ENCODE measurements around the gene GPD1L.
"Not testable (repeated sequence)": the region's sequence is repeated elsewhere in the genome, so short reads cannot be mapped to it uniquely, and the experiment has no call there.

The GPD1L gene

DNA sequence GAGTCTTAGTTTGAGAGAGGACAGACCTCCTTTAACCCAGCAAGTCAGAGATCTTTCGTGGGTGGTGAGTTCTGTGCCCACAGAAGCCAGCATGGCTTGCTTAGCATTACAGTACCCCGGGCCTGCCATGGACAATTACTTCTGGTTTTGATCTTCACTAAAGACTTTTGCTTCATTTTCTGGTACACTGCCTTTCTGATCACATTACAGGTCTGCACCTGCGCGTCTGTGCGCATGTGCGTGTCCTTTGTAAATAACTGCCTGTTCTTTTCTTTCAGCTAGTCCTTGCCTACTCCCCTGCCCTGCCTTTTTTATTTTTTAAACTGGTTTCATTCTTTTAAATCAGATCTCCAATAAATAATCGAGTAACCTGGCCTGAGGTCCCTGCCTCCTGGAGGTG lies 74.9 kb downstream of the GPD1L start:
- DNase-seq (ENCODE audit: low spot score) = no peak

DNA sequence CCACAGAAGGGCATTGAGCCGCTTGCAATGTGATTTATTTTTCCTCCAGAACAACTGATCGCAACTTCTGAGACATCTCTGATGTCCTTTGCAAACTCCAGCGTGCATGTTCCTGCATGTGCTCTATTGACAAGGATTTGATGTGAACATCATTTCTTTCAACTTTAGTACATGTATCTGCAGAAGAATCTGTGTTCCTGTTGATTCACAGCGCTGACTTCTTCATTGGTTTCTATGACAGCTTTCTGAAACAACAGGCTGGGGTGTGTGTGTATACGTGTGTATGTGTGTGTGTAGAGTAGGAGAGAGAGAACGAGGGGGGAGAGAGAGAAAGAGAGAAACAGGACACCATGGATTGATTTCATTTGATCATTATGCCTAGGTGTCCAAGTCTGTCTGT lies 75.4 kb downstream of the GPD1L start:
- no peak for DNase-seq (ENCODE audit: low spot score)

- DNase-seq (ENCODE audit: low spot score) = no peak
Observed at GRCh38 chr3:32184187-32184730, 77.8 kb downstream of the GPD1L start.

DNA sequence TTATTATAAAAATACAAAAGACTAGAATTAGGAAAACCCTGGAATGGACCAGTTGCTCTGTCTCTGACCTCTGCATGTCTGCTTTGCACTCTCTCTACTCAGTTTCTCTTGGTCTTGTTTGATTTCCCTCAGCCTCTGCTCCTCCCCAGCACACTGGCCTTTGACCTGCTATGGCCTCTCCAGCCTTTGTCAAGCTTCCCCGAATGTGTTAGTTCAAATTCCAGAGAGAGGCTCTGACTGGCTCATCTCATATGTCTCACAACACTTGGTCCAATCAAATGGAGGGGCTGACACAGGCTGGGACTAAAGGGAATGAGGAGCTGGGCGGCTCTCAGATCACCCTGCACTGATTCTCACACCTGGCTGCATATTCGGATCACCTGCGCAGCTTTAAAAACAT lies 79.7 kb downstream of the GPD1L start:
- no peak for DNase-seq (ENCODE audit: low spot score)

- DNase-seq (ENCODE audit: low spot score) = no peak
Observed at GRCh38 chr3:32186876-32187275, 80.5 kb downstream of the GPD1L start.

- no peak for DNase-seq (ENCODE audit: low spot score)
Observed at GRCh38 chr3:32189693-32190092, 83.3 kb downstream of the GPD1L start.

GRCh38 chr3:32190556-32190955 lies 84.1 kb downstream of the GPD1L start:
- DNase-seq (ENCODE audit: low spot score) = not testable (repeated sequence)

DNA sequence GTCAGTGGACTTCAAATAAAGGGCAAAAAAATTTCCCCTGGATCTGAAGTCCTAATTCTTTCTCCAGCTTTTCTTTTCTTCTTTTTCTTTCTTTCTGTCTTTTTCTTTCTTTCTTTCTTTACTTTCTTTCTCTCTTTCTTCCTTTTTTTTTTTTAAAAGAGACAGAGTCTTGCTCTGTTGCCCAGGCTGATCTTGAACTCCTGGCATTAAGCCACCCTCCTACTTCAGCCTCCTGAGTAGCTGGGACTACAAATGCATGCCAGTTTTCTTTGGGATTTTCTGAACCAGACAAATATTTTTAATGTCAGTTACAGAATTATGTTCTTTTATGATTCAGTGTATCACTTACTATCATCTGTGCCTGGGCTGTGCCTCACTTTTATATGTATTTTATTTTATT lies 86.7 kb downstream of the GPD1L start:
- DNase-seq (ENCODE audit: low spot score) = no peak

DNA sequence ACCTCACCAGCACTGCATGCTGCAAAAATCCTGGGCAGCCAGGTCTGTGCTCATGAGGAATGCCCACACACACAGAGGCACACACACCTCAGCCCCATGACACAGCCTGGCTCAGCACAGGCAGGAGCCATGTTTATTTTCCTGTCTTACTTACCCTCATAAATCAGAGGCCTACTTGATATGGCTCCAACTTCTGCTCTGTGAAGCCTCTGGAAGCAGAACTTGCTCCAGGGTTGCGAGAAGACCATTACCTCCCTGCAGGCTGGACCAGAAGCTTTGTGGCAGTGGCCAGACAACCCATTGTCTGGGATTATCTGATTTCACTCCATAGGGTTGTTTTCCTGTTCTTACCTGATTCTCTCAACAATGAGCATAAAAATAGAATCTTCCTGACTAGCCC lies 88.2 kb downstream of the GPD1L start:
- no peak for DNase-seq (ENCODE audit: low spot score)

- no peak for DNase-seq (ENCODE audit: low spot score)
Observed at GRCh38 chr3:32195995-32196540, 89.6 kb downstream of the GPD1L start.

DNA sequence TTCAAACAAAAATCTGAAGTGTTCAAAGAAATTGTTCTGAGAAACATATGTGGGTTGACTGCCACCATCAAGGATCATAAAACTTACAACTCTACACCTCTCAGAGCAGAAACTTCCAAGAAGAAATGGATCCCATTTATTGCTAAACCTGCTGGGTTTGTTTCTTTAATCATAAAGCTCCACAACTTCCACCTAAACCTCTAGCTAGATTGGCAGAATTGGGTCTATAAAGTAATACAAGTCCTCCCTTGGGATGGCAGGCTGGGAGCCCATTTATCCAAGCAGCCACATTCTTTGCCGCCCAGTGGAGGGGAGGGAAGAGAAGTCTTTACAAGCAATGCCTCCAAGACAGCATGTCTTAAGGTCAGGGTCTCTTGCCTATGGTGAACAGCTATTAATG lies 91.6 kb downstream of the GPD1L start:
- no peak for DNase-seq (ENCODE audit: low spot score)

GRCh38 chr3:32198714-32199113 lies 92.3 kb downstream of the GPD1L start:
- no peak for DNase-seq (ENCODE audit: low spot score)

DNA sequence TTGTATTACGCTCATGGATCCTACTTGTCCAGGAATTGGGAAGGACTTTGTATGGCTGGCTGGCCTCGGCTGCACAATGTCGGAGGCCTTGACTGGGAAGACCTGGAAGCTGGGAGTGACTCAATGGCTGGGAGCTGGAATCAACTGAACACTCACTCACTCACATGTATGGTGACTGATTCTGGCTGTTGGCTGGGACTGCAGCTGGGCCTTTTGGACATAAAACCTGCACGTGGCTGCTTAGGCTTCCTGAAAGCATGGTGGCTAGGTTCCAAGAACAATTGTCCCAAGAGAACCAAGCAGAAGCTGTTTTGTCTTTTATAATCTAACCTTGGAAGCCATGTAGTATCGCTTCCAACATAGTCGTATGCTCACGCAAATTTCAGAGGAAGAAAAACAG lies 94.1 kb downstream of the GPD1L start:
- no peak for DNase-seq (ENCODE audit: low spot score)

DNA sequence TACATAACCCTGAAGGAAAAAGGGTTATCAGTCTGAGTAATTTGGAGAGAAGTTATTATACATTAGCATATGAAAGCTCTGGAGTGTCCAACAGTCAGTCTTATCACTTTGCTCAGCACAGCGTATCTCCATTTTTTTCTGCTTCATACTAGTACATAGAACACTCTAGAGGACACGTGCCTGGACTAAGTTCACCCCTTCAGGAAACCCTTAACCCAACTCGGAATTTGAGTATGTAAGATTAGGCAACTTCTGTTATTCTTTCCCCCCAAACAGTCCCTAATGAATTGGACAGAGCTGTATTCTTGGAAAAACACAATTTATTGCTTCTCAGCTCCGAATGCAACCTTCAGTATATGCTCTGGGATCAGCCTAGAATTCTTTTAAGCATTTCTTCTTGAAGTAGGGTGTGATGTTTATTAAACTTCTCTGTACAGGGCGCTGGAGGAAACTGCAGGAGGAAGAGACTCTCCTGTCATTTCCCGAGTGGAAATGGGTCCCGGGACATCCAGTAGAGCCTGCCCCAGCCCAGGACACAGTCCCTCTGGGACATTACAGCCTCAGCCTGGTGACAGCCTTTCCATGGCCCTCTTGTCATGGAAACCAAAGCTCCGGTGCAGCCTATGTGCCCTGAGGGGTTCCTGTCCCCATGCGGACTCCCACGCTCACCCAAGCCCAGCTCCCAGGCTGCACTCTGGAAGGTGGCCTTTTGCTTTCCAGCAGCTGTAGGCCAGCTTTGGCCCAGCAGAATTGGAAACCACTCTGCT lies 94.8 kb downstream of the GPD1L start:
- no peak for DNase-seq (ENCODE audit: low spot score)

DNA sequence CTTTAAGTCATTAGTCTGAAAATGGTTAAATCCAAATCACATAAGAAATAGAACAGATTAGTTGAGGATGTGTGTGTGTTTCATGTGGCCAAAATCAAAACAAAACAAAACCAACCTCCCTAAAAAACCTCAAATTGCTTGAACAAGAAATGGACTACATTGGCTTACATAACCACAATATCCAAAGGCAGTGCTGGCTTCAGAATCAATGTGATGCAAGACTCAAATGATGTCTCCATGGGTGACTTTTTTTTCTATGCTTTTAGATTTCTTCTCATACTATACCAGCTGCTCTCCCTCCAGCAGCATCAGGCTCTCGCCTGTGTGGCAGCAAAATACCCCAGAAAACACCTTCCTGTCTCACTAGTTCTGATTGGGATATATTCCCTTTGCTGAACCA lies 96.1 kb downstream of the GPD1L start:
- DNase-seq (ENCODE audit: low spot score) = no peak

DNA sequence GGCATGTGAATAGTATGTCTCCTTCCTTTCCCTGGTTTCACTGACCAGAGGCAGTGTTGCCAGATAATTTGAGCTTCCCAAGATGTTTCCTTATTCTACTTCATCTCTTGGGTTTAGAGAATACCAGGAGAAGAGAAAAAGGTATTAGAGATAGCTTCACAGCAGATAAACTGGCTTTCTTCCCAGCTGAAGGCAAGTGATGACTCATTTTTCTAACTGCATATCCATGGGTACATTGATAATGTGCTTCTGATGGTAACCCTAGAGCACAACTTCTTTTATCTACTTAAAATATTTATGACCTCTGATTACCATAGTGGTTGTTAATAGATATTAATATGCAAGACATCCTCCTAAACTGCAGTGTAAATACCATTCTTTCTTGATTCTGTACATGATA lies 97.4 kb downstream of the GPD1L start:
- DNase-seq (ENCODE audit: low spot score) = peak; percentile 10

GRCh38 chr3:32208447-32208846 lies 102.0 kb downstream of the GPD1L start:
- no peak for DNase-seq (ENCODE audit: low spot score)

DNA sequence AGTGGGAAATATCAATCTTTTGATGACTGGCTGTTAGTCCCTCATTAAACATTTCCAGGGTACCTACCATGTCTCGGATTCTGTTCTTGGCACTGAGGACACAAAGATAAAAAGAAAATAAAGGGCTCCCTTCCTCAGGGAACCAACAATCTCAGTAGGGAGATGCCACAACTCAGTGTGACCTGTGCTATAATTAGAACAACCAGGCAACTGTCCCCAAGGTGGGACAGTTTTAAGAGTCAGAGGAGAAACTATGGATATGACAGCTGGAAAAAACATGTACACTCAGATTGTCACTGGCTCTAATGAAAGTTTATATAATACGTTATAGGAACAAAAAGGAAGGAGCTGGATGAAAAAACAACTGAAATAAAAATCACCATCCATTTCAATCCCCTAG lies 108.8 kb downstream of the GPD1L start:
- DNase-seq (ENCODE audit: low spot score) = no peak

DNA sequence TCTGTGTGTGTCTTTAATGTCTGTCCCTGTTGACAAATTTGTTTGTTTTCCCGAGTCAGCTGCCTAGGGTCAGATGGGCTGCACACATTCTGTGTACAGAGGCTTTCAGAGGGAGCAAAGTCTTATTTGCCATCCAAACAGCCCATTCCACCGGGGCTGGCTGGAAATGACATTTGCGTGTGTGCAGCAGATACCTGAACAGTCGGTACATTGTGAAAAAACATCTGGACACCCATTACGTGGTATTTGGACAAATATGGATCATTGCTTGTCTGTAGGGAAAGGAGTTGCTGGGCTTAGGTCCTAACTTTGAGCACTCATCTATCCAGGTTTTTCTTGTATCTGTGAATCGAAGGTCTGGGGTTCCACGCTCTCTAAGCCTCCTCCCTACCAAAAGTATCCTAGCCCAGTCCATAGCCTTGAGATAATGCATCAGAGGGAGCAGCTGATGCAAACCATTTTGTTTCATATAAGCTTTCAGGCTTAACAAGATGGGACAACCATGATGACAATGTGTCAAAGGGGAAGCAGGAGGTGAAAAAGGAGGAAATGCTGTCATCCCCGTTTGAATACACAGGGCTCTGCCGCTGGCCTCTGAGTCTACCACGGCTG lies 109.9 kb downstream of the GPD1L start:
- DNase-seq (ENCODE audit: low spot score) = no peak

DNA sequence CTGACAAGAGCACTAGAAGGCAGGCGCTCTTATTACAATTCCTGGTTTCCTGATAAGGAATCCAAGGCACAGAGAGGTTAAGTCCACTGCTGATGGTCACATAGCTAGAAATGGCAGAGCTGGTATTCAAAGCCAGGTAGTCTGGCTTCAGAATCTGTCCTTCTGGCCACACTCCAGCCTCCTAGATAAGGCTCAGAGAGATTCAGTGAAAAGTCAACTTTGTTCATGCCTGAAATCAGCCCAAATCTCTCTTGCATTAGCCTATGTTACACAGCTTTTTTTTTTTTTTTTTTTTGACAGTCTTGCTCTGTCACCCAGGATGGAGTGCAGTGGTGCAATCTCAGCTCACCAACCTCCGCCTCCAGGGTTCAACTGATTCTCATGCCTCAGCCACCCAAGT lies 110.9 kb downstream of the GPD1L start:
- DNase-seq (ENCODE audit: low spot score) = no peak
